T-helper 1 cell treated with Interleukin-12 subunit alpha and Interleukin-12 subunit beta and Interleukin-4 antibody, amounts not matched to agents 30 ng/mL and 1 ng/mL, for 36 hours (primary cell): ENCODE results near the gene CLTCL1. TPM values are rescaled to one million over a fixed set of nuclear protein-coding genes. Genes with fewer than 3 reads are reported as not detected.
"Not testable (repeated sequence)": the region's sequence is repeated elsewhere in the genome, so short reads cannot be mapped to it uniquely, and the experiment has no call there.

Experiments
- intact Hi-C: fragments of 100-400 bp; cut with micrococcal nuclease; formaldehyde crosslinking; loops from one replicate; pipeline ENCODE4 v1.15.1; 2024
- total RNA-seq: library from RNA; stranded (reverse); gene quantifications from 2 replicates; pipeline ENCODE4 v1.2.3, GENCODE V29; 2022

Gene CLTCL1
- total RNA-seq, 1 donor from 2014 or later = 0.66 TPM

GRCh38 chr22:19177164-19178064, 114.1 kb downstream of the CLTCL1 start:
- intact Hi-C loops = loop anchor here (1.0 to 2.0 kb wide), 3 partner anchors 55 to 302 kb away; partner anchors contain the start of genes CDC45, DGCR2 and UFD1

GRCh38 chr22:19176732-19177131, 114.8 kb downstream of the CLTCL1 start:
- intact Hi-C loops = no loop called here

GRCh38 chr22:19176175-19176643, 115.3 kb downstream of the CLTCL1 start:
- intact Hi-C loops = no loop called here

GRCh38 chr22:19175602-19176174, 115.8 kb downstream of the CLTCL1 start:
- intact Hi-C loops = no loop called here

GRCh38 chr22:19175026-19175601, 116.4 kb downstream of the CLTCL1 start:
- intact Hi-C loops = no loop called here

GRCh38 chr22:19174106-19175025, 117.2 kb downstream of the CLTCL1 start:
- intact Hi-C loops = no loop called here

- intact Hi-C loops = no loop called here
Measured at GRCh38 chr22:19173047-19174035, 118.2 kb downstream of the CLTCL1 start.

- intact Hi-C loops = no loop called here
Measured at GRCh38 chr22:19172213-19173046, 119.1 kb downstream of the CLTCL1 start.

GRCh38 chr22:19169947-19170318, 121.6 kb downstream of the CLTCL1 start:
- intact Hi-C loops = no loop called here

GRCh38 chr22:19169002-19169946, 122.2 kb downstream of the CLTCL1 start:
- intact Hi-C loops = no loop called here

GRCh38 chr22:19168088-19168890, 123.2 kb downstream of the CLTCL1 start:
- intact Hi-C loops = no loop called here

GRCh38 chr22:19167106-19167869, 124.2 kb downstream of the CLTCL1 start:
- intact Hi-C loops = no loop called here

- intact Hi-C loops = no loop called here
Measured at GRCh38 chr22:19166421-19166820, 125.1 kb downstream of the CLTCL1 start.

GRCh38 chr22:19164425-19164824, 127.1 kb downstream of the CLTCL1 start:
- intact Hi-C loops = no loop called here

- intact Hi-C loops = not testable (repeated sequence)
Measured at GRCh38 chr22:19158649-19159048, 132.9 kb downstream of the CLTCL1 start.

- intact Hi-C loops = not testable (repeated sequence)
Measured at GRCh38 chr22:19156109-19156508, 135.4 kb downstream of the CLTCL1 start.
